SK-N-SH (cell line): ENCODE data around the gene LRMDA.

Experiments used
- EP300 ChIP-seq, 2 experiments: IDR thresholded peaks; 2 replicates each; pipeline versions ENCODE4 v1.4.0 to v1.6.1; 2012; ENCODE audit warnings: borderline replicate concordance in 1 of 2, low read depth in 1 of 2, low read length in 1 of 2
- EZH2phosphoT487 ChIP-seq: fragments of 200-600 bp; sonication (generic); IDR thresholded peaks from 2 replicates; pipeline ENCODE4 v1.6.1; 2017; ENCODE audit warnings: low read depth, mixed run types, mild to moderate bottlenecking, antibody characterized with exemption, moderate library complexity, borderline replicate concordance
- JUND ChIP-seq: IDR thresholded peaks from 2 replicates; pipeline ENCODE4 v1.4.0; 2012
- NRF1 ChIP-seq: IDR thresholded peaks from 2 replicates; pipeline ENCODE4 v1.6.1; 2012; ENCODE audit warnings: low read depth, mild to moderate bottlenecking, low read length
- USF2 ChIP-seq: fragments of 150-350 bp; IDR thresholded peaks from 2 replicates; pipeline ENCODE4 v1.6.1; 2017; ENCODE audit warnings: antibody characterized with exemption, low read length, low read depth, borderline replicate concordance
- YY1 ChIP-seq: IDR thresholded peaks from 2 replicates; pipeline ENCODE4 v1.4.0; 2012; ENCODE audit warnings: low read depth, mild to moderate bottlenecking
- TF ChIP-seq, protein P1 (sequence below): IDR thresholded peaks from 2 replicates; pipeline ENCODE4 v1.4.0; 2012; ENCODE audit warnings: low read depth
- TF ChIP-seq, protein P2 (sequence below): fragments of 200-600 bp; sonication (generic); IDR thresholded peaks from 2 replicates; pipeline ENCODE4 v1.6.1; 2017; ENCODE audit warnings: antibody characterized with exemption, mild to moderate bottlenecking, moderate library complexity

DNA sequence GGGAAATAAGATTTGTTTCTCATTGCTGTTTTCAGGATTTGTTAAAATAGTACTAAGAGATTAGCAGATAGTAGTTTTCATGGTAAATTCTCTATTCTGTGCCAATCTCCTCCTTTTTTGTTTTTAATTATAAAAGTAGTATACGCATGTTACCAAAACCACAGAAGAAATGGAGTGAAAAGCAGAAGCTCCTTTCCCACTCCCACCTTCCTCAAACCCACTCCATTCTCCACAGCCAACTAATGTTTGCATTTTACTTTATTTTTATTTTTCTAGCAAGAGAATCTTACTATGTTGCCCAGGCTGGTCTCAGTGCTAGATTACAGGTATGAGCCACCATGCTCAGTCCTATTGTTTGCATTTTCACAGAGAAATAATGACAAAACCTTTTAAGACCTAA, 4.5 kb upstream of the LRMDA start:
- TF ChIP-seq YY1 (no peak), USF2 (no peak), EP300 (IDR thresholded peaks at IDR 0.05; ENCODE audit: borderline replicate concordance in 1 of 2, low read depth in 1 of 2, low read length in 1 of 2) (no peak), NRF1 (no peak), EZH2phosphoT487 (no peak), JUND (no peak)
- TF ChIP-seq, protein P1, sequence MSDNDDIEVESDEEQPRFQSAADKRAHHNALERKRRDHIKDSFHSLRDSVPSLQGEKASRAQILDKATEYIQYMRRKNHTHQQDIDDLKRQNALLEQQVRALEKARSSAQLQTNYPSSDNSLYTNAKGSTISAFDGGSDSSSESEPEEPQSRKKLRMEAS, result no peak
- TF ChIP-seq, protein P2, sequence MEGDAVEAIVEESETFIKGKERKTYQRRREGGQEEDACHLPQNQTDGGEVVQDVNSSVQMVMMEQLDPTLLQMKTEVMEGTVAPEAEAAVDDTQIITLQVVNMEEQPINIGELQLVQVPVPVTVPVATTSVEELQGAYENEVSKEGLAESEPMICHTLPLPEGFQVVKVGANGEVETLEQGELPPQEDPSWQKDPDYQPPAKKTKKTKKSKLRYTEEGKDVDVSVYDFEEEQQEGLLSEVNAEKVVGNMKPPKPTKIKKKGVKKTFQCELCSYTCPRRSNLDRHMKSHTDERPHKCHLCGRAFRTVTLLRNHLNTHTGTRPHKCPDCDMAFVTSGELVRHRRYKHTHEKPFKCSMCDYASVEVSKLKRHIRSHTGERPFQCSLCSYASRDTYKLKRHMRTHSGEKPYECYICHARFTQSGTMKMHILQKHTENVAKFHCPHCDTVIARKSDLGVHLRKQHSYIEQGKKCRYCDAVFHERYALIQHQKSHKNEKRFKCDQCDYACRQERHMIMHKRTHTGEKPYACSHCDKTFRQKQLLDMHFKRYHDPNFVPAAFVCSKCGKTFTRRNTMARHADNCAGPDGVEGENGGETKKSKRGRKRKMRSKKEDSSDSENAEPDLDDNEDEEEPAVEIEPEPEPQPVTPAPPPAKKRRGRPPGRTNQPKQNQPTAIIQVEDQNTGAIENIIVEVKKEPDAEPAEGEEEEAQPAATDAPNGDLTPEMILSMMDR, result no peak
